Tongue (tissue), 2 donors: ENCODE data around the gene COL4A4. TPM values are rescaled to one million over a fixed set of nuclear protein-coding genes. Genes with fewer than 3 reads are reported as not detected.

ENCODE experiments used
- DNase-seq: peaks from one replicate; pipeline ENCODE4 v3.0.0-alpha.2; 2015
- total RNA-seq: library from RNA; depleted of rRNA; stranded (reverse); fragments of >200 nt; gene quantifications from one replicate; pipeline ENCODE4 v1.2.3, GENCODE V29; 2014

Gene COL4A4
- total RNA-seq, 1 donor from 2014 or later: 4.9 TPM

- DNase-seq: no peak
Observed at GRCh38 chr2:227030789-227031188, 133.2 kb downstream of the COL4A4 start.

DNA sequence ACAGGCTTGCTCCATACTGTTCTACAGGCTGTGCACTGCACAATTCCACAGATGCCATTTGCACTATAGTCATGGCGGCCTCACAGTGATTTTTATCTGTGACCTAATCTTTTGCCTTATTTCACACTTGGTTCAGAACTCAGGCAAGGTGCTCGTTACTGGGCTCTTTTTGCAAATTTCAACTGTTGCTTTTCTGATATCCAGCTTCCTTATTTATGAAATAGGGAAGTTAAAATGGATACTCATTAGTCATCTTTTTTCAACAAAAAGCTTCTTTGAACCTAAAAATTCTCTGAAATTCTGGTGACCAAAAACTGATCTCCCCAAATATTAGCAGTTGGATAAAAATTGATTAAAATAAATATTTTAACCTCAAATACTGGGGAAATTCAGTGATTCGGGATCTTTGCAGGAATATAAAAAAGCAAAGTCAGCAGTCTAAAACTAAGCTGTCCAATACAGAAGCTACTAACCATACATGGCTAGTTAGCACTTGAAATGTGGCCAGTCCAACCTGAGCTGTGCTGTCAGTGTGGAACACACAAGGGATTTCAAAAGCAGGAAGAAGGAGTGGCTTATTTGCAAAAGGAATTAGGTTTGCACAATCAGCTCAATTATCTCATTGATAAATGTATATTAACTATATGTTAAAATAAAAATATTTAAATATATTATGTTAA is 134.4 kb downstream of the COL4A4 start:
- no peak for DNase-seq

GRCh38 chr2:227025510-227025909 is 138.5 kb downstream of the COL4A4 start:
- DNase-seq: no peak

GRCh38 chr2:227022608-227023007 is 141.4 kb downstream of the COL4A4 start:
- no peak for DNase-seq

GRCh38 chr2:227020416-227020815 is 143.6 kb downstream of the COL4A4 start:
- no peak for DNase-seq

DNA sequence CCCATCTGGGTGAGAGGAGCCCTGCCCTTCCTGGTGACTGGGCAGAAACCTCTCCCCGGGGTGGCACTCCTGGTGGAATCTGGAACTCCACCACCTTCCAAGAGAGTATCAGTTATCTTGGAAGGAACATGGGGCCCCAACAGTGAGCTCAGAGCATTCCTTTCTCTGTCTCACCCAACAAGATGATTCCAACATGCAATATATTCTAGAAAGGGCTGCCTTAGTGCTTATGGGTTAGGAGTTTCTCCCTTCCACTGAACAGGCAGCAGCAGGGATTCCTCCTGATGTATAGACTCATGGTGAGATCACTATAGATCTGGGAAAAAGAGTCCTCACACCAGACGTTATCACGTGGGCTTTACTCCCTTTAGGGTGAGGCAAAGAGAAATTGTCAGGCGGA is 147.1 kb downstream of the COL4A4 start:
- DNase-seq: no peak

GRCh38 chr2:227013881-227014280 is 150.1 kb downstream of the COL4A4 start:
- no peak for DNase-seq

- no peak for DNase-seq
Observed at GRCh38 chr2:227013330-227013729, 150.7 kb downstream of the COL4A4 start.

DNA sequence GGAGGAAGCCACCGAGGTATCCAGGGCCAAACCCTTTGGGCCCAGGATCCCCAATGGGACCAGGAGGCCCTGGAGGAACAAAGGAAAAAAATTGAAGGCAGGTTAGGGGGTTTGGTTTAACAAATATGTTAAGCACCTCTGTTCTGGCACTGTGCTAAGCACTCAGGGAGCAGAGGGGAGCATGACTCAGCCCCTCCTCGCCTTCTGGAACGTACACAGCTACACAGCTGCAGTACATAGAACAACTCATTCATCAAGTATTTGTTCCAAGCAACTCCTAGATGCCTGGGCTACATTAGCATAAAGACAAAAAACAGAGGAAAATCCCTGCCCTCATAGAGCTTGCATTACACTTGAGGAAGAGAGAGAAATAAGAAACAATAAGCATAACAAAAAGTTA is 153.6 kb downstream of the COL4A4 start:
- no peak for DNase-seq

- DNase-seq: no peak
Observed at GRCh38 chr2:227007940-227008339, 156.1 kb downstream of the COL4A4 start.

GRCh38 chr2:227007148-227007547 is 156.9 kb downstream of the COL4A4 start:
- no peak for DNase-seq

- DNase-seq: no peak
Observed at GRCh38 chr2:227006189-227006897, 157.7 kb downstream of the COL4A4 start.

DNA sequence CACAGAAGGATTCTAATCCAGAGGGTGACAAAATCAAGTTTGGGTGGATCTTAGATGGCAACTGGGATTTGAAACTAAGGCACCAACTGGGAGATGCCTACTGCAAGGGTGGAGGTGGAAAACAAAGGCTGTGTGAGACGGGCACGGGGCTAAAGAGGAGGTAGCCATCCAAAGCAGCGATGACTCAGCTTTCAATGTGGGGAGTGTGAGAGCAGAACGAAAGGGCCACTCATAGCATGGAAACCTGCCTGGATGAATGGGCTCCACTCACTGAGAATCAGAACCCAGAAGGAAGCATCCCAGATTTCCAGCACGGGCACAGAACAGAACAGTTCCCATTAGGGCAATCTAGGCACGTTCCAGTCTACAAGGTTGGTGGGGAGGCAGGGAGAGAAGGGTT is 159.5 kb downstream of the COL4A4 start:
- no peak for DNase-seq

- no peak for DNase-seq
Observed at GRCh38 chr2:227000123-227000522, 163.9 kb downstream of the COL4A4 start.

- DNase-seq: no peak
Observed at GRCh38 chr2:226999661-227000060, 164.3 kb downstream of the COL4A4 start.

DNA sequence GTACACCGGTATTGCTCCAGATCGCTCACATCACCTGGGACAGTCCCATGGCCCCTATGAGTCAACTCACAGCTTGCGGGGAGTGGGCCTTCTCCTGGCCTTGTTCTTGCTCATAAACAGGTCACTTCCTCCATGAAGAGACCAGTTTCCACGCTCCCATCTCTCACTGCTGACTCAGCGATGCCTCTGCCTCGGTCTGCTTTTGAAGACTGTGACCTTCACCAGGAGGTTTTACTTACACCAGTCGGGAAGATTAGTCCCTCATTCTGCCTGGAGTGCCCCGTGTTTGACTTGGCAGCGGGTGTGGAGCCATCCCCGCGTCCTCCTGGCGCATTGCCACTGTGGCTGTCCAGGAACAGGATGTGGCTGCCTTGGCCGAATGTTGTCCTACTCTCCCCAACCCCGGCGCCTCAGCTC is 168.4 kb downstream of the COL4A4 start:
- DNase-seq: no peak

- no peak for DNase-seq
Observed at GRCh38 chr2:226994775-226995174, 169.2 kb downstream of the COL4A4 start.

DNA sequence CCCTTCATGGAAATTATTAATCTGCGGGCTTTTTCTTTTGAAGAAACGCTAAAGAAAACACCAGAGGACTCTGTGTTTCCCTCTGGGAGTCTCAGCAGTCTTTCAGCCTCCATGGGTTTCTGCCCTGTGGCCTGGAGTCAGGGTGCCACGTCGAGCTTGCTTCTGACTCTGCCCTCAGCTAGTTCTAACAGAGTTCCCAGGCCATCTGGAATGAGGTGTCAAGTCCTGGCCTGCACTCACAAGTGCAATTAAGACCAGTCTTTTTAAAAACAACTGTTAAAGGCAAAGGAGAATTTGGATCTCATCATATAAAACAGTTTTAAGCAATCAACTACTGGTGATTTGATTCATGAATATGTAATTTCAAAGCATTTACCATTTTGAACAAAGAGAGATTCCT is 170.8 kb downstream of the COL4A4 start:
- DNase-seq: no peak

- no peak for DNase-seq
Observed at GRCh38 chr2:226991663-226992062, 172.3 kb downstream of the COL4A4 start.

DNA sequence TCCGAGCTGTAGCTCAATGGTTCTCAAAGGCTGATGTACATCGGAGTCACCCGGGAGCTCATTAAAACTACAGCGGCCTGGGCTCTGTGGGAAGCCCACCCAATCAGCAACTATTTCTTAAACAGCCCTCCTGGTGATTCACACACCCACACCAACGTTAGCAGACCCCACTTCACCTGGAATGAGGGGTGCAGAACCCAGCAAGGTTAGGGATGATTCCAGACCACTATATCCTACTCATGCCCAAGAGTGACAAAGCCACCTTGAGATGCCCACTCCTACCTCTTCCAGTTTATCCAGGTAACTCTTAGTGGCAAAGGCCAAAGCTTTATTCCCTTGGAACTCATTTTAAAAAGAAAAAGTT is 178.4 kb downstream of the COL4A4 start:
- DNase-seq: no peak

DNA sequence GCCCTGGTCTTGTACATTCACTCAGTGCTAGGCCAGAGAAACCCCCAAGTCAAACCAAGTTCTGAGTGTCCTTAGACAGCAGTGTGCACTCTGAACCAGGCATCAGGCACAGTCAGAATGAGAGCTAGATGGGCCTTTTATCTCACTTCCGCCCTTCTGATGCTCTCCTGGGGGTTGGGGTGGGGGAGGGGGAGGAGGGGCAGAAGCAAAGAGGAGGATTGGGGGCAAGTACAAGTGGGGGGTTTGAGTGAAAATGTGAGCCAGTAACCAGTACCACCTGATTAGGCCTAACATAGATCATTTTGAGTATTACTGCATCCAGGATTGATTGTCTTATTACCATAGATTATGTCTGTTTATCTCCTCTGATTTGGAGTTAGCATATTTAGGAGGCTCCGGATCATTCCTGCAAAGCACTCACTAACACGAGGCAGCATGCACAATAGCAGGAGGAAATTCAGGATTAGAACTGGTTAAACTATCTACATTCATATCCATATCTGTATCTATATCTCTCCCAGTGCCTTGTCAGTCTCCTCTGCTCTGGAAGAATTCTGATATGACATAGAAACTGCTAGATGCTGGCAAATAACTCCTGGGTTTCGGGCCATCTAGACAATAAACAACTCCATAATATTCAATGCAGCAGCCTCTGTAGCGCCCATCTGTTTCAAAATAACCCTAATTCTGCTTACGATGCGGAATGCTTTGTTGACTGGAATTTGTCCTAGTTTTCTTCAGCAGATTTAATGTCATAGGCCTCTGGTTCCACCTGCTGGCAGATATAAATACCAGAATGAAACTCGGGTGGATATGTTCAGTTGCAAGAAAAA is 179.0 kb downstream of the COL4A4 start:
- DNase-seq: peak; percentile 90

- peak; percentile 28 for DNase-seq
Observed at GRCh38 chr2:226983895-226984749, 179.9 kb downstream of the COL4A4 start.
